RKO (cell line): ENCODE results near the gene MAL.

Experiments used
- DNase-seq: peaks from one replicate; pipeline ENCODE4 v3.0.0-alpha.2; 2016; ENCODE audit warnings: low spot score

Gene MAL

DNA sequence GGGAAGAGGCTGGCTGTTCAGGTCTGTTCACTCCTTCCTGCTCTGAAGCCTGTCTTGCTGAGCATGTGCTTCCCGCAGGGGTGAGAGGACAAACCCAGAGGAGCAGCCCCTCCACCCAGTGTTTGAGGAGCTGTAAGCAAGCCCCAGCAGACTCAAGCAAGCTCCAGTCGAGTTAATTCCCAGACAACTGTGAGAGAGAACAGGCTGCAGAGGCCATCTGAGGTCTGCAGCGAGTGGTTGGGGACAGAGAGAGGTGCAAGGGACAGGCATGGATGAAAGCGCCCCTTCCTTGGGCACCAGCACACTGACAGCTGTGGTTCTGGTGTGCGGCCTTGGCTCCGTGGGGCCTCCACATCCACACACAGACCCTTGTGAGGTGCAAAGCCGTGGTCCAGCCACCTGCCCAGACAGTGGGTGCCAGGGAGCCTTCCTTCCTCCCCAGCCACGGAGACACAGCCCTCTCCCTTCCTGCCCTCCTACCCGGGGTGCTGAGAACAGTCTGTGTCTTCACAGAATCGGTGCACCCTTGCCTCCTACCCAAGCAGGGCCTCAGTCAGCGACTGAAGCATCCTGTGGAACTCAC lies 36.2 kb downstream of the MAL start:
- DNase-seq, result no peak

DNA sequence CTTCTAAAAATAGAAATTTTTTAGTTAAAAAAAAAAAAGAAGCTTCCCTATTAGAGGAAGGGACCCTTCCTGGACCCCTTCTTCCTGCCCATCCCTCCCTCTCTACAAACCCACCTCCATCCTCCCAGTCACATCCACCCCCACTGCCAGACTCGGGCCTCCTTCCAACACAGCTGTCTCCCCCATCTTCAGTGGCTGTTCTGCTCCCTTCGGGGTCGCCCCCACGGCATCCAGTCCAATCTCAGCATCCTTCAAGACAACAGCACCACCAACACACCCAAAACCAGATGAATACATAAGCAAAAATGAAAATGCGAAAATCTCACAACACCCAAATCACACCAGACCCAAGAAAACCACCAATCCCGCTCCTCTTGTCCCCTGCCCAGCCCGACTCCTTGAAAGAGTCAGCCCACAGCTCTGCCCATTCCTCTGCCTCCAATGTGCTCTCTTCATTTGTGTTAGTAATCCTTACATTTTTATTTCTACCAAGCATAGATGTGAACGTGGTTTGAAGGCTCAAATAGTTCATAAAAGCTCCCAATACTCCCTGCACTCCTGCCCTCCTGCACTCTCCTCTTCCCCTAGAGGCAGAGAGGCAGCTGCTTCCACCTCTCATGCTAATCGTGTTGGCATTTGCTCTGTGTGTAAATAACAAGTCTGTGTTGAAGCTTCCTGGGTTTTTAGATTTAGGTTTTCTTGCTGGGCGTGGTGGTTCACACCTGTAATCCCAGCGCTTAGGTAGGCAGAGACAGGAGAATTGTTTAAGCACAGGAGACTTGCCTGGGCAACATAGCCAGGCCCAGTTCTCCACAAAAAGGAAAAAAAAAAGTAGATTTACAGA lies 37.0 kb downstream of the MAL start:
- DNase-seq, result no peak

DNA sequence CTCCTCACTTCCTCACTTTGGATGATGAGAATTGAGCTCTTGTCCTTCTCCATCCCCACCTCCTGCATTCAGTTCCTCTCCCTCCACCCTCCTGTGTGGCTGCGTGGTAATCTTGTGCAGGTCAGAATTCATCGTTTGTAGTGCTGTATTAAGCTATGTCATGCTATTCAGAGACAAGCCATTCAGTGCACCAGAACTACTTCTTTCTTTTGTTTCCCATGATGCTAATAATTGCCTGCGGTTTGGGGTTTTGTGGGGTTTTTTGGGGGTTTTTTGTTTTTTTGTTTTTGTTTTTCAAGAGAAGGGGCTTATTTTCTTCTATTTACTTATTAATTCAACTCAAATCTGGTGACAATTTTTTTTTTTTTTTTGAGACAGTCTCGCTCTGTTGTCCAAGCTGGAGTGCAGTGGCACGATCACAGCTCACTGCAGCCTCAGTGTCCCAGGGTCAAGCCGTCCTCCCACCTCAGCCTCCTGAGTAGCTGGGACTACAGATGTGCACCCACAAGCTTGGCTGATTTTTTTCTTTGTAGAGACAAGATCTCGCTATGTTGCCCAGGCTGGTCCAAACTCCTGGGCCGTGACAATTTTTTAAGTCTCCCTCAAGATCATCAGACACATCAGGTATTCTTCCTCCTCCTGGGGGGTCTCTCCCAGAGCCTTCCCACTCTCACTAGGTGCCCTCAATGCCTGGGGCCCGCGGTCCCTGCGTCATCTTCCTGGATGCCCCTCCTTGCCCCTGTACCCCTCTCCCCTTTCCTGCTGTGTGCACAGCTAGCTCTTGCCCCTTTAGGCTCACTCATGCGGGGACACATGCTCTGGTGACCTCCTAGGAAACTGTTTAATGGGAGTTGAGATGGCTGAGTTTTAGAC lies 37.8 kb downstream of the MAL start:
- no peak for DNase-seq

GRCh38 chr2:95068256-95068655 lies 42.7 kb downstream of the MAL start:
- DNase-seq, result no peak

- no peak for DNase-seq
These were observed 44.0 kb downstream of the MAL start for GRCh38 chr2:95069465-95069864.

- no peak for DNase-seq
These were observed 46.3 kb downstream of the MAL start for GRCh38 chr2:95071856-95072255.

DNA sequence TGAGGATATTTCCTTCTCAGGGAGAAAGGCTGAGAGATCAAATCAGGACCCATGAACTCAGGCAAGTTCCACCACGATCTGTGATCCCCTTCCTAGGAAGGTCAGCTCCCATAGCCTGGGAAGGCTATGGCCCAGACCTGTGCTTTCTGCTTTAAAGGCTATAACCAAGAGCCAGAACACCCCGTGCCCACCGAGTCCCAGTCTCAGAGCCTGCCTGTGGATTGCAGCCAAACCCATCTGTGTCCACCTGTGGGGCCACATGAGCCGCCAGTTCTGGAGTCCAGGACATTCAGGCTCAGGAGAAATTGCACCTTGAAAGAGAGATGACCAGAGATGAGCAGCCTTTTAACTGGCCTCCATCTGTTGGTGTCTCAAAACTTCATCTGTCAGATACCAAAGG lies 46.9 kb downstream of the MAL start:
- no peak for DNase-seq

- no peak for DNase-seq
These were observed 48.6 kb downstream of the MAL start for GRCh38 chr2:95073856-95074662.

- no peak for DNase-seq
These were observed 49.3 kb downstream of the MAL start for GRCh38 chr2:95074663-95075439.

- no peak for DNase-seq
These were observed 50.1 kb downstream of the MAL start for GRCh38 chr2:95075440-95076132.

GRCh38 chr2:95076705-95077529 lies 51.4 kb downstream of the MAL start:
- peak; percentile 62 for DNase-seq

DNA sequence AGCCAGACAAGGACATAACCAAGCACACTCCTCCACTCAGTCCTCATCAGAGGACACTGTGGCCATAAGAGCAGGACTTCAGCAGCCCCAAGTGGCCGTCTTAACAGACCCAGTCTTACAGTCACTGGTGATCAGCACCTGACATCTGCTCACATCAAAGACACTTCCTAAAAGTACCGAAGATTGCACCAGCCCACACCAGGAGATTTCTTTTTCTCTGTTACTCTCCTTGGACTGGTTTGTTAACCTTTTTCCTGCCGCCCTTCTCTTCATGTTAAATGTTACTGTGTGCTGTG lies 52.0 kb downstream of the MAL start:
- no peak for DNase-seq

- no peak for DNase-seq
These were observed 52.5 kb downstream of the MAL start for GRCh38 chr2:95077861-95078603.

GRCh38 chr2:95079199-95079683 lies 53.7 kb downstream of the MAL start:
- DNase-seq, result no peak

DNA sequence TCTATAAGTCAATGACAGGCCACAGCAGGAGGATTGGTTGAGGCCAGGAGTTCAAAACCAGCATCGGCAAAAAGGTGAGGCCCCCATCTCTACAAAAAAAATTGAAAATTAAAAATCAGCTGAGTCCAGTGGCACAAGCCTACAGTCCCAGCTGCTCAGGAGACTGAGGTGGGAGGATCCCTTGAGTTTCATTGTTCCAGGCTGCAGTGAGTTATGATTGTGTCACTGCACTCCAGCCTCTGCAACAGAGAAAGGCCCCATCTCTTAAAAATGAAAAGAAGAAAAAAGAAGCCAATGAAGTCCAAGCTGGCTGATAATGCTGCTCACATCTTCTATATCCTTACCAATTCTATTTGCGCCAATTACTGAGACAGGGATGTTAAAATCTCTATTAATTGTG lies 57.0 kb downstream of the MAL start:
- peak; percentile 17 for DNase-seq

DNA sequence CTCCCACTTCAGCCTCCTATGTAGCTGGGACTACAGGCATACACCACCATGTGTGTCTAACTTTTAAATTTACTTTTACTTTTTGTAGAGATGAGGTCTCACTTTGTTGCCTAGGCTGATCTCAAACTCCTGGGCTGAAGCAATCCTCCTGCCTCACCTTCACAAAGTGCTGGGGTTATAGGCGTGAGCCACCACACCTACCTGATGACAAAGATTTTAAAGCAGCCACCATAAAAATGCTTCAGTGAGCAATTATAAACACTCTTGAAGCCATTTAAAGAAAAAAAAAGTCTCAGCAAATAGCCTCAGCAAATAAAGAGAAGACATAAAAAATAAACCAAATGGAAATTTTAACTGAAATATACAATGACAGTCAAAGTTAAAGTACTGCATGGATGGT lies 60.5 kb downstream of the MAL start:
- no peak for DNase-seq

GRCh38 chr2:95087379-95087778 lies 61.9 kb downstream of the MAL start:
- no peak for DNase-seq

- DNase-seq, result no peak
These were observed 66.5 kb downstream of the MAL start for GRCh38 chr2:95091885-95092555.
